NB4 (cell line): Measurements from ENCODE around the gene RAD23B.

ENCODE experiments used
- DNase-seq: peaks from one replicate; pipeline ENCODE4 v3.0.0; 2010; ENCODE audit warnings: low read depth
- H3K4me3 ChIP-seq: one replicate; pipeline ENCODE4 v1.5.1; 2011; ENCODE audit warnings: mild to moderate bottlenecking, low read depth, low read length, moderate library complexity
- CTCF ChIP-seq: IDR thresholded peaks from one replicate; pipeline ENCODE4 v1.5.1; 2012; ENCODE audit warnings: low read depth, low read length
- MAX ChIP-seq: IDR thresholded peaks from 2 replicates; pipeline ENCODE4 v1.6.1; 2011; ENCODE audit warnings: low read depth, low read length
- MYC ChIP-seq: IDR thresholded peaks from 2 replicates; pipeline ENCODE4 v1.6.1; 2011; ENCODE audit warnings: low read depth, low read length
- POLR2A ChIP-seq: IDR thresholded peaks from 2 replicates; pipeline ENCODE4 v1.6.1; 2011; ENCODE audit warnings: mild to moderate bottlenecking; ENCODE audit not compliant: insufficient read length; ENCODE audit errors: extremely low read depth

The RAD23B gene

GRCh38 chr9:107277801-107278200 is 5.3 kb upstream of the RAD23B start:
- H3K4me3 ChIP-seq, result no peak overlapping the region
- no peak for DNase-seq
- no peak for TF ChIP-seq CTCF
- no peak for TF ChIP-seq POLR2A
- no peak for TF ChIP-seq MAX
- no peak for TF ChIP-seq MYC

- no peak for TF ChIP-seq POLR2A
- no peak for TF ChIP-seq CTCF
- TF ChIP-seq MAX, result no peak
- no peak for TF ChIP-seq MYC
- DNase-seq, result no peak
- H3K4me3 ChIP-seq, result no peak overlapping the region
These were observed 4.0 kb upstream of the RAD23B start for GRCh38 chr9:107279086-107279485.

- DNase-seq, result no peak
- no peak overlapping the region for H3K4me3 ChIP-seq
- TF ChIP-seq POLR2A (no peak), MAX (no peak), CTCF (no peak), MYC (no peak)
These were observed 2.5 kb upstream of the RAD23B start for GRCh38 chr9:107280543-107280942.

- no peak overlapping the region for H3K4me3 ChIP-seq
- no peak for TF ChIP-seq MYC
- no peak for TF ChIP-seq CTCF
- TF ChIP-seq MAX, result no peak
- TF ChIP-seq POLR2A, result no peak
- DNase-seq, result peak; percentile 44
These were observed 1.9 kb upstream of the RAD23B start for GRCh38 chr9:107281184-107281583.

- no peak for DNase-seq
- TF ChIP-seq CTCF, result no peak
- no peak for TF ChIP-seq MAX
- TF ChIP-seq POLR2A, result no peak
- TF ChIP-seq MYC, result no peak
- peak overlapping the region; percentile 78 for H3K4me3 ChIP-seq
These were observed 984 bp upstream of the RAD23B start for GRCh38 chr9:107281922-107282667.
